Endodermal cell (in vitro differentiated cells): ENCODE data around the gene KLKB1. TPM values are rescaled to one million over a fixed set of nuclear protein-coding genes. Genes with fewer than 3 reads are reported as not detected.

Experiments used
- DNase-seq: peaks from one replicate; pipeline ENCODE4 v3.0.0-alpha.2; 2017
- H3K27ac ChIP-seq: 2 replicates; pipeline ENCODE4 v1.5.1; 2013; ENCODE audit warnings: mild to moderate bottlenecking, low read depth, low read length, moderate library complexity
- H3K27me3 ChIP-seq: 2 replicates; pipeline ENCODE4 v1.6.1; 2013; ENCODE audit warnings: mild to moderate bottlenecking, low read length, moderate library complexity; ENCODE audit not compliant: insufficient read depth, control insufficient read depth, poor library complexity, severe bottlenecking
- H3K36me3 ChIP-seq: 2 replicates; pipeline ENCODE4 v1.7.0; 2013; ENCODE audit warnings: mild to moderate bottlenecking, low read length, moderate library complexity; ENCODE audit not compliant: control insufficient read depth, insufficient read depth
- H3K4me1 ChIP-seq: one replicate; pipeline ENCODE4 v1.7.0; 2013; ENCODE audit warnings: low read length; ENCODE audit not compliant: control insufficient read depth, insufficient read depth
- H3K4me3 ChIP-seq: 2 replicates; pipeline ENCODE4 v1.5.1; 2013; ENCODE audit warnings: mild to moderate bottlenecking, low read length, moderate library complexity
- H3K9ac ChIP-seq: 2 replicates; pipeline ENCODE4 v1.6.1; 2013; ENCODE audit warnings: mild to moderate bottlenecking, low read length, moderate library complexity; ENCODE audit not compliant: poor library complexity, severe bottlenecking; ENCODE audit errors: extremely low read depth
- H3K9me3 ChIP-seq: 2 replicates; pipeline ENCODE4 v1.6.1; 2013; ENCODE audit warnings: mild to moderate bottlenecking, low read length, moderate library complexity; ENCODE audit not compliant: control insufficient read depth
- H3K27ac Mint-ChIP-seq: 2 replicates; pipeline ENCODE4 v1.8.0; 2020; ENCODE audit warnings: mixed read lengths
- H3K27me3 Mint-ChIP-seq: 2 replicates; pipeline ENCODE4 v1.8.0; 2021; ENCODE audit warnings: mild to moderate bottlenecking, mixed read lengths; ENCODE audit not compliant: insufficient read depth
- H3K36me3 Mint-ChIP-seq: 2 replicates; pipeline ENCODE4 v1.8.0; 2020; ENCODE audit warnings: low read depth, mixed read lengths
- H3K4me1 Mint-ChIP-seq: 2 replicates; pipeline ENCODE4 v1.8.0; 2020; ENCODE audit warnings: mixed read lengths
- H3K4me3 Mint-ChIP-seq: 2 replicates; pipeline ENCODE4 v1.8.0; 2020; ENCODE audit warnings: mild to moderate bottlenecking, moderate library complexity, mixed read lengths
- H3K9me3 Mint-ChIP-seq: 2 replicates; pipeline ENCODE4 v1.8.0; 2020; ENCODE audit warnings: mild to moderate bottlenecking, mixed read lengths
- WGBS, 2 experiments: methylation state at CpG; one replicate each; pipeline versions ENCODE4 v1.1.5 to v1.1.7; 2013; ENCODE audit warnings: missing lambda C conversion rate in 2 of 2, mixed read lengths in 1 of 2; ENCODE audit not compliant: insufficient coverage in 1 of 2, insufficient read length in 1 of 2; 5-methylcytosine and 5-hydroxymethylcytosine counted together
- total RNA-seq, 2 donors: library from RNA; stranded (reverse); fragmentation: NEBNext Ultra II Directional in 1 of 2; extraction: Animal tissue kit (Norgen Biotek cat#: 25700) in 1 of 2; gene quantifications; 2 replicates in 1 of 2; 3 replicates in 1 of 2; pipeline ENCODE4 v1.2.1, GENCODE V29; 2021
- TF ChIP-seq, protein P1 (sequence below): fragments of 200-600 bp; sonication (generic); conservative IDR thresholded peaks from 2 replicates; pipeline ENCODE4 v1.5.0; 2021; ENCODE audit warnings: antibody characterized with exemption, mild to moderate bottlenecking

The KLKB1 gene
- total RNA-seq, 2 donors from 2014 or later: 9.5 to 11.9 TPM

DNA sequence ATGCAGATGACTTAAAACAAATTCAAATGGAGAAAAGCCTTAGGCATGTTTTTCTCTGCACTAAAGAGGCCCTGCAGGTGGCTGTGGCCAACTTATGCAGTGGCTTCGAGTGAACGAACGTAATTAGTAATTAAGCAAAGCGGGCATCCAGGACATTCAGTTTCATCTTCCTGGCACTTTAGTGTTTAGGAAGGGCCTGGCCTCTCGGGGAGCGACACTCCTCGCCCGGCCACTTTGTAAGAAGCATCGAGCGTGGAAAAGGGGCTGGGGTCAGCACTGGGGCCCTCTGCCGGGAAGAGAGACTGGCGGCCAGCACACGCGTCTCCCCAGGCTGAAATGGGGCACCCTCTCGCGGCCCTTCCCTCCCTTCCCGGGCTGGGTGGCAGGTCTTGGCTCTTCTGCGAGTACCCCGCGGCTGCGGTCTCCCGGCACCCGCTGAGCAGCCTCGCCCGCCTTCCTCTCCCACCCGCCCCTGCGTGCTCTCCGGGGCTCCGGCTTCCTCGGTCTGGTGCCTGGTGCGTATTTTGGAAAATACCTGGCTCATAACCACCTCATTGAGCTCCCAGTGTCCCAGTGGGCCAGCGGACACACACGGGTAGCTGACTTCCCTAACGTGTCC lies 36.6 kb upstream of the KLKB1 start:
- Mint-ChIP-seq H3K4me3 (peak overlapping the region; percentile 78), H3K4me1 (peaks cover 12% of the 10 kb centered on the region), H3K36me3 (no peaks in the 10 kb centered on the region), H3K27me3 (peaks cover 7% of the 10 kb centered on the region), H3K27ac (peak overlapping the region; percentile 79), H3K9me3 (no peaks in the 10 kb centered on the region)
- 0 to 2% methylated on average over 13 to 34 of the region's 34 CpGs for WGBS, 2 experiments
- TF ChIP-seq, protein P1, sequence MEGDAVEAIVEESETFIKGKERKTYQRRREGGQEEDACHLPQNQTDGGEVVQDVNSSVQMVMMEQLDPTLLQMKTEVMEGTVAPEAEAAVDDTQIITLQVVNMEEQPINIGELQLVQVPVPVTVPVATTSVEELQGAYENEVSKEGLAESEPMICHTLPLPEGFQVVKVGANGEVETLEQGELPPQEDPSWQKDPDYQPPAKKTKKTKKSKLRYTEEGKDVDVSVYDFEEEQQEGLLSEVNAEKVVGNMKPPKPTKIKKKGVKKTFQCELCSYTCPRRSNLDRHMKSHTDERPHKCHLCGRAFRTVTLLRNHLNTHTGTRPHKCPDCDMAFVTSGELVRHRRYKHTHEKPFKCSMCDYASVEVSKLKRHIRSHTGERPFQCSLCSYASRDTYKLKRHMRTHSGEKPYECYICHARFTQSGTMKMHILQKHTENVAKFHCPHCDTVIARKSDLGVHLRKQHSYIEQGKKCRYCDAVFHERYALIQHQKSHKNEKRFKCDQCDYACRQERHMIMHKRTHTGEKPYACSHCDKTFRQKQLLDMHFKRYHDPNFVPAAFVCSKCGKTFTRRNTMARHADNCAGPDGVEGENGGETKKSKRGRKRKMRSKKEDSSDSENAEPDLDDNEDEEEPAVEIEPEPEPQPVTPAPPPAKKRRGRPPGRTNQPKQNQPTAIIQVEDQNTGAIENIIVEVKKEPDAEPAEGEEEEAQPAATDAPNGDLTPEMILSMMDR: peak; percentile 48
- Histone ChIP-seq H3K27me3 (no peaks in the 10 kb centered on the region), H3K4me1 (no peaks in the 10 kb centered on the region), H3K9me3 (no peaks in the 10 kb centered on the region), H3K4me3 (peak overlapping the region; percentile 87), H3K36me3 (no peaks in the 10 kb centered on the region), H3K9ac (peak overlapping the region; percentile 42), H3K27ac (peak overlapping the region; percentile 4)
- no peak for DNase-seq

DNA sequence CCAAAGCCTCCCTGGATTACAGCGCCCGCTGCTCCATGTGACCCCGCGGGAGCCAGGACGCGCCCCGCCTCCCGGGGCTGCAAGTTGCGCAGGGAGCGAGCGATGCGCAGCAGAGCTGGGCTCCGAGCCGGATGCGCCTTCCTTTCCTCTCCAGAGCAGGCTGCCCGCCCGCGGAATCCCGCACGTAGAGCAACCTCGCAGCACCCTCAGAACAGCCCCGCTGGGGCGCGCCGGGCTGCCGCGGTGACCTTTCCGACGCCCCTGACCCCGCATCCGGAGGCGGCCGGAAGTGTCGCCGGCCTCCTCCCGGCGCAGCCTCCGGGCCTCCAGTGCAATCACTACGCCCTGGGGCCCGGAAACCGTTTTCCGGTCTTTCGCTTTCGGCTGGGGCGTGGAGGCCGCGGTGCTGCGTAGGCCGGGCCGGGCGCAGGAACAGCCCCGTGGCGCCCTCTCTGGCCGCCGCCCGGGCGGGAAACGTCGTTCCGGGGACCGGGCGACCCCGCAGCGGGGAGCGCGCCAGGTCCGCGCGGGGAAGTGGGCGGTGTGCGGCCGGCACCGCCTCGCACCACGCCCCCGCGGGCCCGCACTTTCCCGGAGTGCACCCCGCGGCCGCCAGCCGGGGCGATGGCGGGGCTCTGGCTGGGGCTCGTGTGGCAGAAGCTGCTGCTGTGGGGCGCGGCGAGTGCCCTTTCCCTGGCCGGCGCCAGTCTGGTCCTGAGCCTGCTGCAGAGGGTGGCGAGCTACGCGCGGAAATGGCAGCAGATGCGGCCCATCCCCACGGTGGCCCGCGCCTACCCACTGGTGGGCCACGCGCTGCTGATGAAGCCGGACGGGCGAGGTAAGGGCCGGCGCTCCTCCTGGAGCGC lies 35.9 kb upstream of the KLKB1 start, which contains the start of gene CYP4V2:
CYP4V2 (plus strand) TSS at position 368 of the 866 bp plus-strand sequence; CDS start at position 625, 257 bp downstream.
- H3K27me3 ChIP-seq: no peaks in the 10 kb centered on the region
- TF ChIP-seq, protein P1: peak; percentile 64
- no peaks in the 10 kb centered on the region for H3K9me3 Mint-ChIP-seq
- H3K36me3 Mint-ChIP-seq: no peaks in the 10 kb centered on the region
- H3K27me3 Mint-ChIP-seq: peaks cover 7% of the 10 kb centered on the region
- H3K27ac ChIP-seq: peak within 1 kb of the TSS; percentile 4
- H3K4me3 ChIP-seq: peak within 1 kb of the TSS; percentile 87
- peaks cover 12% of the 10 kb centered on the region for H3K4me1 Mint-ChIP-seq
- H3K27ac Mint-ChIP-seq: peak within 1 kb of the TSS; percentile 79
- H3K9ac ChIP-seq: peak within 1 kb of the TSS; percentile 42
- H3K4me3 Mint-ChIP-seq: peak within 1 kb of the TSS; percentile 78
- H3K36me3 ChIP-seq: no peaks in the 10 kb centered on the region
- DNase-seq: peak; percentile 88
- WGBS, 2 experiments: 0 to 3% methylated on average over 5 to 107 of the region's 107 CpGs
- H3K9me3 ChIP-seq: no peaks in the 10 kb centered on the region
- H3K4me1 ChIP-seq: no peaks in the 10 kb centered on the region

DNA sequence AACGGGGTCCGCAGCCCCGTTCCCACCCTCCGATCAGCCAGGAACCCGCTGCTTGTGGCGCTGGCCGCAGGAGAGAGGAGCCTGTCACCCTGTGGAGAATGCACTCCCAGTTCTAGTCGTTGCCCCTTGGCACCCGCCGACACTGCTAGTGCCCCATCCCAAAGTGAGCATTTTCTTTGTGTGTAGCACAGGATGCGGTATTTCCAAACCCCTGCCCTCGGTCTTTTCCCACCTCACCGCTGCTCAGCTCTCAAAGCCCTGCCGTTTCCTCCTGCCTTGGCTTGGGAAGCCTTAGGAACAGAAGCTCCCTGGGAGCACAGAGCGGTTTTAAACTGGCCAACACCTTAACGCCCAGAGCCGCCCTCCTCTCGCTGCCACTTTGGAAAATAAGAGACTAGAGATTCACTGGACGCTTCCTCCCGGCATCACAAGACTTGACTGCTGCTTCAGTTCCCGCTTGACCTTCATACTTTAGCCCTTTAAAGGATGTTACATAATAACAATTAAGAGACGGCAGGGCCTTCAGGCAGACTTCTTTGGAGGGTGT lies 35.2 kb upstream of the KLKB1 start:
- no peaks in the 10 kb centered on the region for H3K36me3 Mint-ChIP-seq
- peaks cover 12% of the 10 kb centered on the region for H3K4me1 Mint-ChIP-seq
- Histone ChIP-seq H3K27ac (peak overlapping the region; percentile 4), H3K4me3 (peak overlapping the region; percentile 87), H3K9me3 (no peaks in the 10 kb centered on the region), H3K9ac (peak overlapping the region; percentile 36), H3K27me3 (no peaks in the 10 kb centered on the region), H3K36me3 (no peaks in the 10 kb centered on the region), H3K4me1 (no peaks in the 10 kb centered on the region)
- H3K9me3 Mint-ChIP-seq: no peaks in the 10 kb centered on the region
- peak overlapping the region; percentile 66 for H3K27ac Mint-ChIP-seq
- TF ChIP-seq, protein P1: no peak
- peaks cover 7% of the 10 kb centered on the region for H3K27me3 Mint-ChIP-seq
- H3K4me3 Mint-ChIP-seq: peak overlapping the region; percentile 78
- DNase-seq: peak; percentile 80
- 4 to 6% methylated on average over 5 to 22 of the region's 22 CpGs for WGBS, 2 experiments
